Activated CD8-positive, alpha-beta T cell treated with anti-CD3 and anti-CD28 coated beads for 36 hours (primary cell): Measurements from ENCODE around the gene TRPM8. TPM values are rescaled to one million over a fixed set of nuclear protein-coding genes. Genes with fewer than 3 reads are reported as not detected.
"Not testable (repeated sequence)": the region's sequence is repeated elsewhere in the genome, so short reads cannot be mapped to it uniquely, and the experiment has no call there.

Source experiments
- ATAC-seq: fragments of 200-7000 bp; cut with Tn5 transposase; one replicate; pipeline ENCODE4 v1.10.0; 2021; ENCODE audit warnings: mild to moderate bottlenecking, moderate library complexity
- CTCF ChIA-PET: fragments of 350-600 bp; sonication (Branson Sonifier 250); formaldehyde crosslinking; loops from one replicate; lab custom pipeline; 2021; ENCODE audit warnings: antibody characterized with exemption; lab: Charles Lee
- POLR2A ChIA-PET: fragments of 350-600 bp; sonication (Branson Sonifier 250); formaldehyde crosslinking; loops from one replicate; lab custom pipeline; 2021; ENCODE audit warnings: antibody characterized with exemption; lab: Charles Lee
- DNase-seq: peaks from one replicate; pipeline ENCODE4 v3.0.0-alpha.2; 2020
- H3K27ac Mint-ChIP-seq: one replicate; pipeline ENCODE4 v1.8.0; 2021; ENCODE audit warnings: mild to moderate bottlenecking, mixed read lengths
- H3K27me3 Mint-ChIP-seq: one replicate; pipeline ENCODE4 v1.8.0; 2021; ENCODE audit warnings: mixed read lengths
- H3K36me3 Mint-ChIP-seq: one replicate; pipeline ENCODE4 v1.8.0; 2021; ENCODE audit warnings: low read depth, mixed read lengths
- H3K4me1 Mint-ChIP-seq: one replicate; pipeline ENCODE4 v1.8.0; 2021; ENCODE audit warnings: low read depth, mixed read lengths
- H3K4me3 Mint-ChIP-seq: one replicate; pipeline ENCODE4 v1.8.0; 2021; ENCODE audit warnings: mild to moderate bottlenecking, moderate library complexity, mixed read lengths
- H3K9me3 Mint-ChIP-seq: one replicate; pipeline ENCODE4 v1.8.0; 2021; ENCODE audit warnings: mixed read lengths
- intact Hi-C: fragments of 100-400 bp; cut with micrococcal nuclease; formaldehyde crosslinking; loops from one replicate; pipeline ENCODE4 v1.10.0; 2022
- total RNA-seq, 2 experiments: library from RNA; stranded (reverse); gene quantifications; one replicate each; pipeline ENCODE4 v1.2.3, GENCODE V29; 2021
- TF ChIP-seq, protein P1 (sequence below): fragments of 200-600 bp; IDR thresholded peaks from one replicate; pipeline ENCODE4 v1.8.0; 2022; ENCODE audit warnings: antibody characterized with exemption, mild to moderate bottlenecking

The TRPM8 gene
- total RNA-seq, 2 experiments from 2014 or later = not detected

DNA sequence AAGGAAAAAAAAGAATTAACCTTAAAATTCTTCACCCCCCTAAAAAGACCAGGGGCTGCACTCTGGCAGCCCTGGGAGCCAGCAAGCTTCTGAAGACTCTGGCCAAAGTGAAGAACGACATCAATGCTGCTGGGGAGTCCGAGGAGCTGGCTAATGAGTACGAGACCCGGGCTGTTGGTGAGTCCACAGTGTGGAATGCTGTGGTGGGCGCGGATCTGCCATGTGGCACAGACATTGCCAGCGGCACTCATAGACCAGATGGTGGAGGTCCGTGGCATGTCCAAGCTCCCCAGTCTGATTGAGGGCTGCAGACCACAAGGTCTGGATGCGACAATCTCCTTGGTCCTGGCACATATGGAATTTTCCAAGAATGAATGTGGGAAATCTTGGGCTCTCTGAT lies 47.4 kb downstream of the TRPM8 start:
- H3K4me1 Mint-ChIP-seq = peaks cover 14% of the 10 kb centered on the region
- H3K27ac Mint-ChIP-seq = no peak overlapping the region
- H3K36me3 Mint-ChIP-seq = no peaks in the 10 kb centered on the region
- TF ChIP-seq, protein P1, sequence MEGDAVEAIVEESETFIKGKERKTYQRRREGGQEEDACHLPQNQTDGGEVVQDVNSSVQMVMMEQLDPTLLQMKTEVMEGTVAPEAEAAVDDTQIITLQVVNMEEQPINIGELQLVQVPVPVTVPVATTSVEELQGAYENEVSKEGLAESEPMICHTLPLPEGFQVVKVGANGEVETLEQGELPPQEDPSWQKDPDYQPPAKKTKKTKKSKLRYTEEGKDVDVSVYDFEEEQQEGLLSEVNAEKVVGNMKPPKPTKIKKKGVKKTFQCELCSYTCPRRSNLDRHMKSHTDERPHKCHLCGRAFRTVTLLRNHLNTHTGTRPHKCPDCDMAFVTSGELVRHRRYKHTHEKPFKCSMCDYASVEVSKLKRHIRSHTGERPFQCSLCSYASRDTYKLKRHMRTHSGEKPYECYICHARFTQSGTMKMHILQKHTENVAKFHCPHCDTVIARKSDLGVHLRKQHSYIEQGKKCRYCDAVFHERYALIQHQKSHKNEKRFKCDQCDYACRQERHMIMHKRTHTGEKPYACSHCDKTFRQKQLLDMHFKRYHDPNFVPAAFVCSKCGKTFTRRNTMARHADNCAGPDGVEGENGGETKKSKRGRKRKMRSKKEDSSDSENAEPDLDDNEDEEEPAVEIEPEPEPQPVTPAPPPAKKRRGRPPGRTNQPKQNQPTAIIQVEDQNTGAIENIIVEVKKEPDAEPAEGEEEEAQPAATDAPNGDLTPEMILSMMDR = no peak
- CTCF ChIA-PET = interaction anchor here (1.0 kb wide), 1 partner anchor 171 kb away, joined by 3 read pairs; no protein-coding TSS in a partner anchor
- ATAC-seq = no peak
- H3K27me3 Mint-ChIP-seq = no peaks in the 10 kb centered on the region
- H3K4me3 Mint-ChIP-seq = no peak overlapping the region
- no peak for DNase-seq
- intact Hi-C loops = no loop called here
- no peaks in the 10 kb centered on the region for H3K9me3 Mint-ChIP-seq
- POLR2A ChIA-PET = no interaction called here

DNA sequence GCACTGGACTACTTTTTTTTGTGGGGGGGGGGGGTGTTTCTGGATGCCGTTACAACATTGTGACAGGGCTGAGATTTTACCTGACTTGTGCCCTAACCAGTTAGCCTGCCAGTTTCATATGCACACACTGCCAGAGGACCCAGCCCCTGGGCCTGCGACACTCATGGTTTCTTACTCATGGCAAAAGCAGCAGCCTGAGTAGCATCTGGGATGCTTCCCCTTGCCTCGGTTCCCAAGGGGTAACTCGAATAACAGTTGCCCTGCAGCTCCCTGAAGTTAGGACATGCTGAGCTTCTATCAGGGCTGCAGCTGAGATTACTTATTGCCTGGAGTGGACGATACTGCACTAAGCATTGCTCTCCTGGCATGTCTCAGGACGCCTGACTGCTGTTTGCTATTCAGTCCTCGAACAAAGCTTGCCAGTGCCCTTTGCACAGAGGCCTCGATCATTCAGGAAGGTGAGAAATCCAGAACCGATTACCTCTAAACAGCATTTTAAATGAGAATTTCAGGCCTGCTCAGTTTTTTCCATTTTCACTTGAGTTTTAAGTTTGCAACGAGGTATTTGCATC lies 47.9 kb downstream of the TRPM8 start:
- CTCF ChIA-PET = interaction anchor here (1.0 kb wide), 1 partner anchor 170 kb away, joined by 3 read pairs; no protein-coding TSS in a partner anchor
- no peaks in the 10 kb centered on the region for H3K27me3 Mint-ChIP-seq
- H3K36me3 Mint-ChIP-seq = no peaks in the 10 kb centered on the region
- TF ChIP-seq, protein P1 = no peak
- no peaks in the 10 kb centered on the region for H3K9me3 Mint-ChIP-seq
- H3K27ac Mint-ChIP-seq = no peak overlapping the region
- POLR2A ChIA-PET = no interaction called here
- ATAC-seq (no peak), DNase-seq (no peak)
- H3K4me1 Mint-ChIP-seq = peaks cover 12% of the 10 kb centered on the region
- H3K4me3 Mint-ChIP-seq = no peak overlapping the region
- intact Hi-C loops = no loop called here

DNA sequence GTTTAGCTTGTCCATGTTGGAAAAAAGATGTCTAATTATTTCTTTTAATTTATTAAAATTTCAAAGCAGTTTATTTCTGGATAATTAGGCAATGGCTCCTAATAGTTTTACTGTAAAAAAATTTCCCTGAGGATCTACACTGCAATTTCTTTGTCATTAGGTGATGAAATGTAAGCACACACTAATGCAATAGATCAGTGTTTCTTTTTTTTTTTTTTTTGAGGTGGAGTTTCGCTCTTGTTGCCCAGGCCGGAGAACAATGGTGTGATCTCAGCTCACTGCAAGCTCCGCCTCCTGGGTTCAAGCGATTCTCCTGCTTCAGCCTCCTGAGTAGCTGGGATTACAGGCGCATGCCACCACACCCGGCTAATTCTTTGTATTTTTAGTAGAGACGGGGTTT lies 48.5 kb downstream of the TRPM8 start:
- ATAC-seq, H3K9me3 Mint-ChIP-seq, DNase-seq, H3K4me3 Mint-ChIP-seq, H3K27ac Mint-ChIP-seq, POLR2A ChIA-PET, H3K27me3 Mint-ChIP-seq, intact Hi-C loops, H3K36me3 Mint-ChIP-seq: not testable (repeated sequence)
- CTCF ChIA-PET = interaction anchor here (1.0 kb wide), 1 partner anchor 170 kb away, joined by 3 read pairs; no protein-coding TSS in a partner anchor
- H3K4me1 Mint-ChIP-seq = peaks cover 10% of the 10 kb centered on the region

DNA sequence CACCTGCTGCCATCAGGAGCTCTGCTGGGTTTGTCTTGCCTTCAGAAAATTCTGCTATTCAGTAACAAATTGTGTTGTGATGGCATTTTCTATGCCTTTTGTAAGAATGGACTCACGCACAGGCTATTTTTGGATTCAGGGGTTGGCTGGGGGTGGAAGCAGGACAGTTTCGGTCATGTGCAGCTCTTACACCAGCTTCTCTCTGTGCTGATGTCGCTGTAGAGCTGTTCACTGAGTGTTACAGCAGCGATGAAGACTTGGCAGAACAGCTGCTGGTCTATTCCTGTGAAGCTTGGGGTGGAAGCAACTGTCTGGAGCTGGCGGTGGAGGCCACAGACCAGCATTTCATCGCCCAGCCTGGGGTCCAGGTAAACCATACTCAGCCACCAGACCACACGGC lies 49.2 kb downstream of the TRPM8 start:
- ChIA-PET POLR2A (interaction anchor here (2.0 kb wide), 1 partner anchor 10 kb away, joined by 5 read pairs; no protein-coding TSS in a partner anchor), CTCF (interaction anchor here (0.8 to 1.6 kb wide), 3 partner anchors 36 to 42 kb away, joined by 3 to 5 read pairs (median 4); no protein-coding TSS in a partner anchor)
- Mint-ChIP-seq H3K36me3 (no peaks in the 10 kb centered on the region), H3K27me3 (no peaks in the 10 kb centered on the region), H3K27ac (no peak overlapping the region), H3K9me3 (no peaks in the 10 kb centered on the region), H3K4me3 (no peak overlapping the region), H3K4me1 (peaks cover 10% of the 10 kb centered on the region)
- intact Hi-C loops = no loop called here
- DNase-seq (no peak), ATAC-seq (no peak)
- TF ChIP-seq, protein P1 = no peak

DNA sequence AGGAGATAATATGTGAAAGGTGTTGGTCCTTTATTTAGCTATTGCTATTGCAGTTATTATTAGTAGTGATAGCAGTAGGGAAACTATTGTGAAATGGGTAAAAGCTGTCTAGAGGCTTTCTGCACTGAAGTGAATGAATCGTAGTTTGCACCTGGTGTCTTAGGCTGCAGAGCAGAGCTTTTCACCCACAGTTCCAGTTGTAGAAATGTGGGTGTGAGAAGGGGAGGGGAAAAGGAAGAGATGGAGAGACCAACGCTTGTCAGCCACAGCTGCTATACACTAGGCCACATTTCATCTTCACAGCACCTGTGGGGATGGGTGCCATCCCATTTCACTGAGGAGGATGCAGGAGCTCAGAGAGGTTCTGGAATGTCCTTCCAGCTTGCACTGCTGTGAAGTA lies 50.0 kb downstream of the TRPM8 start:
- TF ChIP-seq, protein P1 = no peak
- ChIA-PET CTCF (interaction anchor here (0.8 to 1.6 kb wide), 3 partner anchors 37 to 41 kb away, joined by 3 to 5 read pairs (median 4); no protein-coding TSS in a partner anchor), POLR2A (interaction anchor here (2.0 kb wide), 1 partner anchor 11 kb away, joined by 5 read pairs; no protein-coding TSS in a partner anchor)
- Mint-ChIP-seq H3K27me3 (no peaks in the 10 kb centered on the region), H3K4me1 (peaks cover 10% of the 10 kb centered on the region), H3K36me3 (no peaks in the 10 kb centered on the region), H3K4me3 (no peak overlapping the region), H3K27ac (no peak overlapping the region), H3K9me3 (no peaks in the 10 kb centered on the region)
- DNase-seq (no peak), ATAC-seq (no peak)
- intact Hi-C loops = no loop called here
